ENCODE results near the gene ARSD. TPM values are rescaled to one million over a fixed set of nuclear protein-coding genes. Genes with fewer than 3 reads are reported as not detected.

The ARSD gene
- total RNA-seq, 1 experiment from 2014 or later: 8.0 TPM

DNA sequence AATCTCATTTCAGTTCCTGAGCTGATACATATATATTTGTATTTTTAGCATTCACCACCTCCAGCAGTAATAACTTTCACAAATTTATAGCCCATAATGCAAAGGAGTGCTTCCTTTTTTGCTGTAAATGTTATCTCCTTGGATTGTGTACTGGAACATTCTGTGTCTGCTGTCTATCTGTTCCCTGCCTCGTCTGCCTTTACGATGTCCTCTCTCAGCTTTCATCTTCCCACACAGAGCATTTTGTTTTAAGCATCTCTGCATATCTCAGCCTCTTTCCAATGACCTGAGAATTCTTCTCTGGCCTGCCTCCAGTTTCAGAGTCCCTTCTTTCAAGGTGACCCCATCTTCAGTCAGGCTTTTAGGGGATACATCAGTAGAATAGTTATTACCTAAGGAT is 57.3 kb downstream of the ARSD start:
- CTCF ChIA-PET: no interaction called here
- no peaks in the 10 kb centered on the region for H4K20me1 ChIP-seq (ENCODE audit: insufficient read depth)
- H3K4me1 ChIP-seq (ENCODE audit: control insufficient read depth in 1 of 2, insufficient read depth in 2 of 2, low read length in 2 of 2): peaks cover 0 to 3% of the 10 kb centered on the region in 2 experiments; a peak in 1 of 4 replicates
- H3K9ac ChIP-seq (ENCODE audit: low read length): no peak overlapping the region
- RAD21 ChIA-PET (ENCODE audit: low non-redundant PET in 1 of 2, low total read pairs in 2 of 2, uncharacterized antibody in 2 of 2, unreplicated experiment in 2 of 2): no interaction called here
- POLR2A ChIA-PET: no interaction called here
- TF ChIP-seq EZH2phosphoT487 (IDR thresholded peaks at IDR 0.05; ENCODE audit: borderline replicate concordance): no peak
- TF ChIP-seq, protein P1, sequence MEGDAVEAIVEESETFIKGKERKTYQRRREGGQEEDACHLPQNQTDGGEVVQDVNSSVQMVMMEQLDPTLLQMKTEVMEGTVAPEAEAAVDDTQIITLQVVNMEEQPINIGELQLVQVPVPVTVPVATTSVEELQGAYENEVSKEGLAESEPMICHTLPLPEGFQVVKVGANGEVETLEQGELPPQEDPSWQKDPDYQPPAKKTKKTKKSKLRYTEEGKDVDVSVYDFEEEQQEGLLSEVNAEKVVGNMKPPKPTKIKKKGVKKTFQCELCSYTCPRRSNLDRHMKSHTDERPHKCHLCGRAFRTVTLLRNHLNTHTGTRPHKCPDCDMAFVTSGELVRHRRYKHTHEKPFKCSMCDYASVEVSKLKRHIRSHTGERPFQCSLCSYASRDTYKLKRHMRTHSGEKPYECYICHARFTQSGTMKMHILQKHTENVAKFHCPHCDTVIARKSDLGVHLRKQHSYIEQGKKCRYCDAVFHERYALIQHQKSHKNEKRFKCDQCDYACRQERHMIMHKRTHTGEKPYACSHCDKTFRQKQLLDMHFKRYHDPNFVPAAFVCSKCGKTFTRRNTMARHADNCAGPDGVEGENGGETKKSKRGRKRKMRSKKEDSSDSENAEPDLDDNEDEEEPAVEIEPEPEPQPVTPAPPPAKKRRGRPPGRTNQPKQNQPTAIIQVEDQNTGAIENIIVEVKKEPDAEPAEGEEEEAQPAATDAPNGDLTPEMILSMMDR (IDR thresholded peaks at IDR 0.05 in 2 of 3, conservative IDR thresholded peaks at IDR 0.05 in 1 of 3; ENCODE audit: borderline replicate concordance in 1 of 3, insufficient read depth in 1 of 3, low read depth in 2 of 3, low read length in 2 of 3): no peak
- no peak for TF ChIP-seq CEBPB (IDR thresholded peaks at IDR 0.05; ENCODE audit: low read depth)
- no peak for TF ChIP-seq EZH2 (IDR thresholded peaks at IDR 0.05)
- TF ChIP-seq YY1 (IDR thresholded peaks at IDR 0.05; ENCODE audit: extremely low read depth, insufficient replicate concordance, low read depth, low read length): no peak
- TF ChIP-seq FOSL1 (IDR thresholded peaks at IDR 0.05; ENCODE audit: low read depth): no peak
- TF ChIP-seq, protein P2, sequence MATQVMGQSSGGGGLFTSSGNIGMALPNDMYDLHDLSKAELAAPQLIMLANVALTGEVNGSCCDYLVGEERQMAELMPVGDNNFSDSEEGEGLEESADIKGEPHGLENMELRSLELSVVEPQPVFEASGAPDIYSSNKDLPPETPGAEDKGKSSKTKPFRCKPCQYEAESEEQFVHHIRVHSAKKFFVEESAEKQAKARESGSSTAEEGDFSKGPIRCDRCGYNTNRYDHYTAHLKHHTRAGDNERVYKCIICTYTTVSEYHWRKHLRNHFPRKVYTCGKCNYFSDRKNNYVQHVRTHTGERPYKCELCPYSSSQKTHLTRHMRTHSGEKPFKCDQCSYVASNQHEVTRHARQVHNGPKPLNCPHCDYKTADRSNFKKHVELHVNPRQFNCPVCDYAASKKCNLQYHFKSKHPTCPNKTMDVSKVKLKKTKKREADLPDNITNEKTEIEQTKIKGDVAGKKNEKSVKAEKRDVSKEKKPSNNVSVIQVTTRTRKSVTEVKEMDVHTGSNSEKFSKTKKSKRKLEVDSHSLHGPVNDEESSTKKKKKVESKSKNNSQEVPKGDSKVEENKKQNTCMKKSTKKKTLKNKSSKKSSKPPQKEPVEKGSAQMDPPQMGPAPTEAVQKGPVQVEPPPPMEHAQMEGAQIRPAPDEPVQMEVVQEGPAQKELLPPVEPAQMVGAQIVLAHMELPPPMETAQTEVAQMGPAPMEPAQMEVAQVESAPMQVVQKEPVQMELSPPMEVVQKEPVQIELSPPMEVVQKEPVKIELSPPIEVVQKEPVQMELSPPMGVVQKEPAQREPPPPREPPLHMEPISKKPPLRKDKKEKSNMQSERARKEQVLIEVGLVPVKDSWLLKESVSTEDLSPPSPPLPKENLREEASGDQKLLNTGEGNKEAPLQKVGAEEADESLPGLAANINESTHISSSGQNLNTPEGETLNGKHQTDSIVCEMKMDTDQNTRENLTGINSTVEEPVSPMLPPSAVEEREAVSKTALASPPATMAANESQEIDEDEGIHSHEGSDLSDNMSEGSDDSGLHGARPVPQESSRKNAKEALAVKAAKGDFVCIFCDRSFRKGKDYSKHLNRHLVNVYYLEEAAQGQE (IDR thresholded peaks at IDR 0.05; ENCODE audit: low read depth): no peak
- TF ChIP-seq, protein P3, sequence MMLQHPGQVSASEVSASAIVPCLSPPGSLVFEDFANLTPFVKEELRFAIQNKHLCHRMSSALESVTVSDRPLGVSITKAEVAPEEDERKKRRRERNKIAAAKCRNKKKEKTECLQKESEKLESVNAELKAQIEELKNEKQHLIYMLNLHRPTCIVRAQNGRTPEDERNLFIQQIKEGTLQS (IDR thresholded peaks at IDR 0.05): no peak
- TF ChIP-seq ELF1 (IDR thresholded peaks at IDR 0.05; ENCODE audit: borderline replicate concordance, low read depth): no peak
- ATAC-seq: no peak
- no peak overlapping the region for H3K27ac ChIP-seq (ENCODE audit: low read depth, low read length)
- no peaks in the 10 kb centered on the region for H3K79me2 ChIP-seq (ENCODE audit: insufficient read depth, low read length)
- no peaks in the 10 kb centered on the region for H3K9me3 ChIP-seq (ENCODE audit: control insufficient read depth in 1 of 2, insufficient read depth in 1 of 2, low read depth in 1 of 2, low read length in 2 of 2)
- H3K9me2 ChIP-seq (ENCODE audit: insufficient read depth): no peaks in the 10 kb centered on the region
- intact Hi-C loops (cut with micrococcal nuclease): loop anchor here (10.0 kb wide), 1 partner anchor 763 kb away; no protein-coding TSS in a partner anchor
- no TSS peak for BruUV-seq (replicated peaks)
- no peak for DNase-seq (ENCODE audit: low read depth, low spot score)
- no peaks in the 10 kb centered on the region for H3K36me3 ChIP-seq (ENCODE audit: control insufficient read depth in 1 of 2, insufficient read depth in 2 of 2, low read length in 2 of 2)
- H3K4me2 ChIP-seq (ENCODE audit: low read length): no peak overlapping the region
- H2AFZ ChIP-seq (ENCODE audit: low read depth, low read length, poor library complexity, severe bottlenecking): no peak overlapping the region
- no peaks in the 10 kb centered on the region for H3K27me3 ChIP-seq (ENCODE audit: insufficient read depth, low read length)
- no peak overlapping the region for H3K4me3 ChIP-seq (replicated peaks in 1 of 2; ENCODE audit: low read depth in 1 of 2, low read length in 2 of 2)

Measured in HCT116 (cell line).